ENCODE data around the gene SERPINB8. TPM values are rescaled to one million over a fixed set of nuclear protein-coding genes. Genes with fewer than 3 reads are reported as not detected.

Gene SERPINB8
- total RNA-seq, 4 donors from 2014 or later: 9.0 to 32.7 (median 20.2) TPM

- TF ChIP-seq CTCF (IDR thresholded peaks at IDR 0.05): no peak
- ATAC-seq (ENCODE audit: low FRiP score): no peak
- DNase-seq (ENCODE audit: low spot score): no peak
Observed at GRCh38 chr18:64032312-64032711, 62.4 kb downstream of the SERPINB8 start.

GRCh38 chr18:64037812-64038414 lies 68.0 kb downstream of the SERPINB8 start:
- no peak for TF ChIP-seq CTCF (IDR thresholded peaks at IDR 0.05)
- ATAC-seq (ENCODE audit: low FRiP score) (no peak), DNase-seq (ENCODE audit: low spot score) (no peak)

Other genes starting within 250 kb of the SERPINB8 start
- 1 to 10 TPM in 2 of 4 donors, under 1 TPM in 1, not detected in 1; 0.36 to 2.0 (median 1.1) TPM for gene SERPINB7, start 194.7 kb upstream of the SERPINB8 start, total RNA-seq
- 100 to 1,000 TPM in 2 of 4 donors, under 1 TPM in 1, not detected in 1; 0.50 to 210 (median 122) TPM for gene SERPINB2, start 82.4 kb upstream of the SERPINB8 start, total RNA-seq
- 1 to 10 TPM in 1 of 4 donors, under 1 TPM in 2, not detected in 1; 0.31 to 1.7 (median 0.72) TPM for gene SERPINB10, start 62.1 kb upstream of the SERPINB8 start, total RNA-seq
- 1 to 10 TPM in 1 of 4 donors, under 1 TPM in 2, not detected in 1; 0.38 to 1.6 (median 0.72) TPM for gene HMSD, start 20.8 kb upstream of the SERPINB8 start, total RNA-seq
- gene LINC00305, start 179.0 kb downstream of the SERPINB8 start, total RNA-seq: not detected